Stomach (tissue), 4 donors: ENCODE results near the gene RPL35.

ENCODE experiments used
- CTCF ChIP-seq, 7 experiments: fragments of 450-650 bp in 4 of 7; fragments of 200-600 bp in 3 of 7; sonication (generic) in 3 of 7; IDR thresholded peaks; one replicate each; pipeline ENCODE4 v1.5.1; 2016 to 2019; ENCODE audit warnings: antibody characterized with exemption in 7 of 7, control low read depth in 2 of 7, mild to moderate bottlenecking in 1 of 7
- EP300 ChIP-seq: sonication (generic); formaldehyde crosslinking; IDR thresholded peaks from one replicate; pipeline ENCODE4 v1.6.1; 2017; ENCODE audit warnings: antibody characterized with exemption
- POLR2A ChIP-seq, 4 donors: fragments of 450-650 bp; IDR thresholded peaks; one replicate each; pipeline ENCODE4 v1.6.1; 2016; ENCODE audit warnings: antibody characterized with exemption in 4 of 4, control low read depth in 2 of 4, mild to moderate bottlenecking in 1 of 4, moderate library complexity in 1 of 4
- POLR2AphosphoS5 ChIP-seq, 3 donors: sonication (generic); formaldehyde crosslinking; IDR thresholded peaks; one replicate each; pipeline ENCODE4 v1.6.1; 2016; ENCODE audit warnings: antibody characterized with exemption in 3 of 3

GRCh38 chr9:124854161-124854560, 7.6 kb downstream of the RPL35 start:
- TF ChIP-seq CTCF (IDR thresholded peaks at IDR 0.05) (no peak), POLR2A (IDR thresholded peaks at IDR 0.05) (no peak), EP300 (no peak), POLR2AphosphoS5 (IDR thresholded peaks at IDR 0.05) (no peak)
